ENCODE data around the gene YIF1B.
"Not testable (repeated sequence)": the region's sequence is repeated elsewhere in the genome, so short reads cannot be mapped to it uniquely, and the experiment has no call there.

Gene YIF1B, protein sequence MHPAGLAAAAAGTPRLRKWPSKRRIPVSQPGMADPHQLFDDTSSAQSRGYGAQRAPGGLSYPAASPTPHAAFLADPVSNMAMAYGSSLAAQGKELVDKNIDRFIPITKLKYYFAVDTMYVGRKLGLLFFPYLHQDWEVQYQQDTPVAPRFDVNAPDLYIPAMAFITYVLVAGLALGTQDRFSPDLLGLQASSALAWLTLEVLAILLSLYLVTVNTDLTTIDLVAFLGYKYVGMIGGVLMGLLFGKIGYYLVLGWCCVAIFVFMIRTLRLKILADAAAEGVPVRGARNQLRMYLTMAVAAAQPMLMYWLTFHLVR

DNA sequence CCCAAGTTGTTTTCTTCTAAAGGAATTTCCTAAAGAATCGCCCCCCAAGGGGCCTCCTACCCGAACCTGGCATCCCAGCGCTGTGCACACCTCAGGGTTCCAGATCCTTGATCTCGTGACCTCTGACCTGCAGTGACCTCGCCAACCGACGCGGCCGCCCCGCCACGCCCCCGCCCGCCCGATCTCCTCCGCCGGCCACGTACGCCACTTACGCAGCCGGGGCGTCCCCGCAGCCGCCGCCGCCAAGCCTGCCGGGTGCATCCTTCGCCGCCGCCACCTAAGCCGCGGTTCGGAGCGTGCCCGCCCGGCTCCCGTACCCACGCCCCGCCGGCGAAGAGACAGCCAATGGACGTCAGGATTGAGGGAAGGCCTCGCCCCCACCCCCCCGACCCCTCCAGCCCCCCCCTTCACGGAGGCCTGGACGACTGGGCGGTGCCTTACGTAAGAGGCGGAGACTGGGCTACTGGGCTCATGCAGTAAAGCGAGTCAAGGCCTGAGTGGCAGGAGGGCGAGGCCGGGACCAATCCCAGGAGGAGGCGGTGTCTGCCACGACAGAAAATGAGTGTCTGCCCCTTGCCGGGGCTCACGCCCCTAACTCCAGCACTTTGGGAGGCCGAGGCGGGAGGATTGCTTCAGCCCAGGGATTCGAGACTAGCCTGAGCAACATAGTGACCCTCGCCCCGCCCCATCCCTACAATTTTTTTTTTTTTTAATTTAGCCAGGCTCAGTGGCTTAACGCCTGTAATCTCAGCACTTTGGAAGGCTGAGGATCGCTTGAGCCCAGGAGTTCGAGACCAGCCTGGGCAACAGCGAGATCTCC, at the start of gene YIF1B:
TSS of gene YIF1B (minus strand) at position 291 of the 820 bp plus-strand sequence. CDS start at position 261, 30 bp downstream.
- DNase-seq = peak; percentile 98

DNA sequence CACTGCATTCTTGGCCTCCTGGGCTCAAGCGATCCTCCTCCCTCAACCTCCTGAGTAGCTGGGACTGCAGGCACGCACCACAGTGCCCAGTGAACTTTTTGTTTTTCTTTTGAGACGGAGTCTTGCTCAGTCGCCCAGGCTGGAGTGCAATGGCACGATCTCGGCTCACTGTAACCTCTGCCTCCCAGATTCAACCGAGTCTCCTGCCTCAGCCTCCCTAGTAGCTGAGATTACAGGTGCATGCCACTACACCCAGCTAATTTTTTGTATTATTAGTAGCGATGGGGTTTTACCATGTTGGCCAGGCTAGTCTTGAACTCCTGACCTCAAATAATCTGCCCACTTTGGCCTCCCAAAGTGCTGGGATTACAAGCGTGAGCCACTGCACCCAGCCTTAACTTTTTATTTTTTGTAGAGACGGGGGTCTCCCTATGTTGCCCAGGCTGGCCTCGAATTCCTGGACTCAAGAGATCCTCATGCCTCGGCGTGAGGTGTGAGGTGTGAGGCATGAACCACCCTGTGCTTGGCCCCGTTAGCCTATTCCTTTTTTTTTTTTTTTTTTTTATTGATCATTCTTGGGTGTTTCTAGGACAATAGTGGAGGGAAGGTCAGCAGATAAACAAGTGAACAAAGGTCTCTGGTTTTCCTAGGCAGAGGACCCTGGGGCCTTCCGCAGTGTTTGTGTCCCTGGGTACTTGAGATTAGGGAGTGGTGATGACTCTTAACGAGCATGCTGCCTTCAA, 47.4 kb upstream of the YIF1B start:
- DNase-seq = not testable (repeated sequence)

DNA sequence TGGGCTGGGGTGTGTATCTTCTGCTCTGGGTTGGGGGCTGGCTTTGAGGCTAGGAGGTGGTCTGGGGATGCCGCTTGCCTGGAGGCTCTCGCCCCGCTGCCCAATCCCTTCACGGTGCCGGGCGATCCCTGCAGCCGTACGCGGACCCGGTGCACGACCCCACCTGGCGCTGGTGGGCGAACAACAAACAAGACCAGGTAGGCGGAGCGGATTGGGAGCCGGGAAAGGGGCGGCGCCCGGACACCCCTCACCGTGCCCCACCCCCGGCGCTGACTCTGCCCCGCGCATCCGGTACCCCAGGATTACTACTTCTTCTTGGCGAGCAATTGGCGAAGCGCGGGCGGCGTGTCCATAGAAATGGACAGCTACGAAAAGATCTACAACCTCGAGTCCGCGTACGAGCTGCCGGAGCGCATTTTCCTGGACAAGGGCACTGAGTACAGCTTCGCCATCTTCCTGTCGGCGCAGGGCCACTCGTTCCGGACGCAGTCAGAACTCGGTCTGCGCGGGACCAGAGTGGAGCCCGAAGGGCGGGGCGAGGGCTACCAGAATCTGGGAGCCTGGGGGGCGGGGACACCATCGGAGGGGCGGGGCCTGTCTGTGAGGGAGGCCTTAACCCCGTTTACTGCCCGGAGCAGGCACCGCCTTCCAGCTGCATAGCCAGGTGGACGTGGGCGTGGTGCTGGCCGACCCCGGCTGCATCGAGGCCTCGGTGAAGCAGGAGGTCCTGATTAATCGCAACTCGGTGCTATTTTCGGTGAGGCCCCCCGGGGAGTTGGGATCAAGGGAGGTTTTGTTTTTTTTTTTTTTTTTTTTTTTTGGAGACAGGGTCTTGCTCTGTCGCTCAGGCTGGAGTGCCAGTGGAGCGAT, 46.6 kb upstream of the YIF1B start:
- DNase-seq = peak; percentile 90

DNA sequence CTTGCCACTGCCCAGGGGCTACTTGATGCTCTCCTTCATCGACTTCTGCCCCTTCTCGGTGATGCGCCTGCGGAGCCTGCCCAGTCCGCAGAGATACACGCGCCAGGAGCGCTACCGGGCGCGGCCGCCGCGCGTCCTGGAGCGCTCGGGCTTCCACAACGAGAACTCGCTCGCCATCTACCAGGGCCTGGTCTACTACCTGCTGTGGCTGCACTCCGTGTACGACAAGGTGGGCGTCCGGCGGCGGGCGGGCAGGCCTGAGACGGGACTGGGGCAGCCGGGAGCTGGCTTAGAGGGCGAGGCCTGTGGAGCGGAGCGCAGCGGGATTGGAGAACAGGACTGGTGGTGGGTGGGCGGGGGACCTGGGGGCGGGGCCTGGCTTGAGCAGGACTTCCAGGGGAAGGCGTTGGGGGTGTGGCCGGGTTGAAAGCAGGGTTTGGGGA, 45.9 kb upstream of the YIF1B start:
- DNase-seq = peak; percentile 87

DNA sequence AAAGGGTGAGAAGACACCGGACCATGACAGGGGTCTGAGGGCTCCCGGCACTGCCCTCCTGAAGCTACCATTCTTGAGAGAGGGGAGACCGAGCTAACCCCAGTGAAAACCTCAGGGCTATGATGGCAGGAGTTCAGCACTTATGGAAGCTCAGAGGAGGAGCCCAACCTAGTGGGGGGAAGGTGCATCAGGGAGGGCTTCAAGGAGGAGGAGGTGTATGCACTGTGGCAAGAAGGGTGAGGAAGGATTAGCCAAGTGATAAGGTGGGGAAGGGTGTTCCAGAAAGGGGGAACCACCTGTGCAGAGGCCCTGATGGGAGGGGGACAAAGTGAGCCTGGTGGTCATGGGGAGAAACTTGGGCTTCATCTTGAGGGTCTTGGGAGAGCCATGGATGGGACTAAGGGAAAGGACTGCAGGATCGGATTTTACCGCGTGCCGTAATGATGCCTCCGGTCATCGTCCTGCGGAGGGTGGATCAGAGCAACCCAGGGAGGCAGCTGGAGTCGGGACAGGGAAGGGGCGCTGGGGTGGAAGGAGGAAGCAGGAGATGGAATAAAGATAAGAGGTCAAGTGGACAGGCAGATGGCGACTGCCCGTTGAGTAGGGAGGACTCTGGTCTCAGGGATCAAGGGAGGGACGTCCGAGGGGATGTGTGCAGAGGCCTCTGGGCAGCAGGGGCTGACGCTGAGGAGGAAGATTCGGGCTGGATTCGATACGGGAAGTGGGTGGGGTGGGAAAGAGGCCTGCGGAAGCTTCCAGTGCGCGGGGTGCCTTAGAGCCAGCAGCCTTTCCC, 45.3 kb upstream of the YIF1B start:
- DNase-seq = no peak

DNA sequence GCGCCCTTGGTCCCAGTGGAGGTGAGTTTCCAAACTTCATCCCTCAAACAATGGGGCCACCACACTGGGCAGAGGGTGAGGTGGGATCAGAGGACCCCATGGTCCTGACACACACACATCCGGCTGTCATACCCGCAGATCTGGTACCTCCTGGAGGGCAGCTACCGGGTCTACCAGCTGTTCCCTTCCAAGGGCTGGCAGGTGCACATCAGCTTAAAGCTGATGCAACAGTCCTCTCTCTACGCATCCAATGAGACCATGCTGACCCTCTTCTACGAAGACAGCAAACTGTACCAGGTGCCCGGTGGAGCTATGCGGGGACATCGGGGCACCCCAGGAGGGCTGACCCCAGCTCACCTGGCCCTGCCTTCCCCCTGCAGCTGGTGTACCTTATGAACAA, 44.6 kb upstream of the YIF1B start:
- no peak for DNase-seq

DNA sequence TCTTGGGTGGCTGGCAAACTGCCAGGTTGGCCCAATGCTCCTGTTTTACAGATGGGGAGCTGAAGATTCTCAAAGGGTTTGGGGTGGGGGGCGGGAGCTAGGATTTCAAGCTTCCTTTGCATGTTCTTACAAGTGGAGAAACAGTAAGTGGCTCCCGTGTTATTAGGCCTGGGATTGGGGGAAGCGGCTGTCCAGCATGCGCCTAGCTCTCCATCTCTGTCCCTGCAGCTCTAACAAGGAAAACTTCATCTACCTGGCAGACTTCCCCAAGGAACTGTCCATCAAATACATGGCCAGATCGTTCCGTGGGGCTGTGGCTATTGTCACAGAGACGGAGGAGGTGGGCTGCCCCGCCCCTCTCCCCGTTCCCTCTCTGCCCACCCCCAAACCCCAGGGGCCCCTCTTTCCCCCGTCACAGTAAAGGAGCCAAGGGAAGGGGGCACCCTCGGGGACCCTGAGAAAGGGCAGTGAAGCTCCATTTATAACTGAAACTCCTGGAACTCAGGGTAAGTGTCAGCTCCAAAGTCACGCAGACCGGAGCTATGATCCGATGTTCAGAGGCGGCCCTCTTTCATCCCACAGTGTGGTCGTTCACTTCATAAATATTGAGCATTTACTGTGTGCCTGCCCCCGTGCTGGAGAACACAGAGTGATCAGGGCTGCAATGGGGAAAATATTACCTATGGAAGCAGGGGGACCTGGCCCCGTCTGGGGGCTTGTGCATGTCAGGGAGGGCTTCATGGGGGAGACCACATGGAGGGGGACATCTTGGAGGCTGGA, 43.7 kb upstream of the YIF1B start:
- no peak for DNase-seq

DNA sequence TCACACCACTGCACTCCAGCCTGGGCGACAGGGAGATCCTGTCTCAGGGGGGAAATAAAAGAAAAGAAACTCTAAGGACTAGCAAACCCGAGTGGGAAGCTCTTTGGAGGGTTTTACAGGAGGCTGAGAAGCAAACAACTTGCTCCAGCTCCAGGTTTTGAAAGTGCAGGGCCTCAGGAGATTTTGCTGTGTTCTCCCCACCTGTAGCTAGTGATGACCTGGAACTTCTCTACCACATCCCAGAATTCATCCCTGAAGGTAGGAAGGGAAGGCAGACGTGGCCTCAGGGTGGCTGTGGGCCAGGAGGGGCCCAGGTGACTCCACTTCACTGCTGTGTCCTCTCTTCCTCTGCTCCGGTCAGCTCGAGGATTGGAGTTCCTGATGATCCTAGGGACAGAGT, 42.3 kb upstream of the YIF1B start:
- no peak for DNase-seq

DNA sequence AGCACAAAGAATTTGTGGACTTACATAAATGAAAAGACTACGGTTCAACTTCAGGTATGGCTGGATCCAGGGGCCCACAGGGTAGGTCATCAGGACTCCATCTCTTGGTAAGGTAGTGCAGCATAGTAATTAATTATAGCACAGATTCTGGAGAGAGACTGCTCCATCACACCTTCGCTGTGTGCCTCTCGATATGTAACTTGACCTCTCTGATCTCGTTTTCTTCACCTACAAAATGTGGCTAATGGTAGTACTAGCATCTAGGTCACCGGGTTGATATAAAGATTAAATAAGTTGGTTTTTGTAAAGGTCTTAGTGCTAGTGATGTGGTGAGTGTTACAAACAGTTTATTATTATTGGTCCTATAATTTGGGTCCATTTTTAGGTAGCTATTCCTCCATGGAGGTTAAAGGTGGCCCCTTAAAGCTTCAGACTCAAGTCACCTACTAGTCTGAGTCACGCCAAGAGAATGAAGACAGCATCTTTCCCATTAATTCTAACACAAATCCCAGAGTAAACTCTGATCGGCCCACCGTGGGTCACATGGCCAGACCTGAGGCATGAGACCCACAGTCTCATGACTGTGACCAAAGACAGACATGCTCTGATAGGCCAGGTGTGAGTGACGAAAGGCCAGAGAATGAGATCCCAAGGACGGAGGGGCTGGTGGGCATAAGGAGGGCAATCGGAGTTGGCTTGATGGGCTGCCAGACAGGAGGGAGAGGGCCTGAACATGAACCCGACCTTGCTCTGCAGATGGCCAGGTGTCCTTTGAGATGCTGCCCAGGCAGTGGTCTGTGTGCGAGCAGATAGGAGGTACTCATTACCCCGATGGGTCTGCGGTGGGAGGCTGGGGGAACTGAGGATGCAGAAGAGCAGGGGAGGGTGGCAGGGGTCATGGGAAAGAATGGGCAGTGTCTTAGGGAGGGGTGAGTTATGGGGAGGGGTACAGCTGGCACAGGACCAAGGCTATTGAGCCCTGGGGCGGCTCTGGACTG, 40.3 kb upstream of the YIF1B start:
- DNase-seq = no peak

DNA sequence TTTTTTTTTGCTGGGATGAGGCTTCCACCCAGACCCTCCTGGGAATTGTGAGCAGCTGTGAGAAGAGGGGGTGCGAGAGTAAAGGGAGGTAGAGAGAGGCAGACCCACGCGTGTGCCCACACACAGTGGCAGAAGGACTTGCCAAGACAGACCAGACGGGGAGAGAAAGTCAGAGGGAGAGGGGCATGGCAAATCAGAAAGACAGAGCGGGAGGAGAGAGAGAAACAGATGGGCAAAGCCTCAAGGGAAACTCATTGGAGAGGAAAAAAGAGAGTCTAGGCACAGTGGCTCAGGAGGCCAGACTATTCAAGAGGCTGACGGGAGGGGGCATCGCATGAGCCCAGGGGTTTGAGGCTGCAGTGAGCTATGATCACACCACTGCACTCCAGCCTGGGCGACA, 36.9 kb upstream of the YIF1B start:
- no peak for DNase-seq

DNA sequence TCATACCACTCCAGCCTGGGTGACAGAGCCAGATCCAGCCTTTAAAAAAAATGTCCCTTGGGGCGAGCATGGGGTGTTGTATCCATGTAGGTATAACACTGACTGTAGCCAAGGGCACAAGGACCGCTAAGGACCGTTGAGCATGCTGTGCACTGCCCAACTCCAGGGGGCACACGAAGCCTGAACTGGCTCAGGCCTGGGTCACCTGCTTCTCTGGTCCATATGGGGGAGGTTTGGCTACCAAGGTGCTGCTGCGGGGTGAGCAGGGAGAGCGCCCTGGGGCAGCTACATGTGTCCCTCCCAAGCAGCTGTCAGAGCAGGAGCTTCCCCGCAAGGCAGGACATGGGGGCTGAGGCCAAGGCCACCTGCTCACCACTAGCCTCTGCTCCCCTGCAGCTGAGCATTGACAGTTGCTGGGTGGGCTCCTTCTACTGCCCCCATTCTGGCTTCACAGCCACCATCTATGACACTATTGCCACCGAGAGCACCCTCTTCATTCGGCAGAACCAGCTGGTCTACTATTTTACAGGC, 36.2 kb upstream of the YIF1B start:
- no peak for DNase-seq

DNA sequence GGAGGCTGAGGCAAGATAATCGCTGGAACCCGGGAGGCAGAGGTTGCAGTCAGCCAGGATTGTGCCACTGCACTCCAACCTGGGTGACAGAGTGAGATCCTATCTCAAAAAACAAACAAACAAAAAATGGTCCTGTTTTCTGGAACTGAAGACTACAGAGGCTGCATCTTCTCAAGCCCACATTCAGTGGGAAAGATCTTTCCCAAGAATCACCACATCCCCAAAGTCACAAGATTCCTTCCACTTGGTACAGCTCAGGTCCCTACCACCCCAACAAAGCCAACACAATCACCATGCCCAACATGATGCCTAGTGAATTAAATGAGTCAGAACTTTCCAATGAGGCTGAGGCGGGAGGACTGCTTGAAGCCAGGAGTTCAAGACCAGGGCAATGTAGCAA, 35.1 kb upstream of the YIF1B start:
- DNase-seq = no peak

DNA sequence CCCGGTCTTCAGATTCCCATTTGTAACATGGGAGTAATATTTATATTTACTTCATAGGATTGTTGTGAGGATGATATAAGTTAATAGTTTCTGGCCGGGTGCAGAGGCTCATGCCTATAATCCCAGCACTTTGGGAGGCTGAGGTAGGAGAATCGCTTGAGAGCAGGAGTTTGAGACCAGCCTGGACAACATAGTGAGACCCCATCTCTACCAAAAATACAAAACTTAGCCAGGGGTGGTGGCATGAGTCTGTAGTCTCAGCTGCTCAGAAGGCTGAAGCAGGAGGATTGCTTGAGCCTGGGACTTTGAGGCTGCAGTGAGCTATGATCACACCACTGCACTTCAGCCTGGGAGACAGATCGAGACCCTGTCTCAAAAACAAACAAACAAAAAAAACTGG, 31.1 kb upstream of the YIF1B start:
- no peak for DNase-seq

DNA sequence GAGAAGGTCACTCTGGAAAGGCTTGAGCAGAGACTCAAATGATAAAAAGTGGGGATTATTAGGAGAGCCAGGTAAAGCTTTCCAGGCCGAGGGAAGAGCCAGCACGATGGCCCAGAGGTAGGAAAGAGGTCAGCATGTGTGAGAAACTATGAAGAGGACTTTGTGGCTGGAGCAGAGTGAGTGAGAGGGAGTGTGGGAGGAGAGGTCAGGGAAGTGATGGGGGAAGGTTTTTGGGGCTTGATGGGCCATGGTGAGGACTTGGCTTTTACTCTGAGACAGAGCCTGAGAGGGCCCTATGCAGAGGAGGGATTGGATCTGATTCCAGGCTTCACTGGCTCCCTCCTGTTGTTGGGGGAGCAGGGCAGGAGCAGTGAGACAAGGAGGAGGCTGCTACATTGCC, 25.2 kb upstream of the YIF1B start:
- no peak for DNase-seq

DNA sequence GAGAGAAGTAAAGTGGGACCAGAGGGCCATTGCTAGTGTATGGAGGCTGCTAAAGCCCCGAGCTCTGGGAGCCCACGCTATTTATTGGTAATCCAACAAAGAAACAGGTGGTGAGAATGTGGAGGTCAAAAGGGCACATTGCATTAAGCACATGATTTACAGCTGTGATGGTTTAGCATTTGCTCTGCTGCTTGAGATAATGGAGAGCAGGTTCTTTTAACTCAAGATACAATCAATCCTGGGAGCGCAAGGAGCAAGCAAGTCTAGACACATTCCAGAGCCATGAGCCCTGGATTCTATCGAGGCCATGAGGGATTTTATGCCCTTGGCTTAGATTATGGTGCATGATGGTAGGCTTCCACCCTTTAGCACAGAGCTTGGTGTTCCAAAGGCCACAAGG, 23.3 kb upstream of the YIF1B start:
- DNase-seq = not testable (repeated sequence)

DNA sequence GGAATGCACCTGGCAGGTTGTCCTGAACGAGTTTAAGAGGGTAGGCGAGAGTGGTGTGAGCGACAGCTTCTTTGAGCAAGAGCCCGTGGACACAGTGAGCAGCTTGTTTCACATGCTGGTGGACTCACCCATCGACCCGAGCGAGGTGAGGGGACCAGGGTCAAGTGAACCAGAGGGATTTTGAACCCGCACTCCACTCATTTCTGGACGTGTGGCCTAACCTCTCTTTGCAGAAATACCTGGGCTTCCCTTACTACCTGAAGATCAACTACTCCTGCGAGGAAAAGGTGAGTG, 21.6 kb upstream of the YIF1B start:
- no peak for DNase-seq

DNA sequence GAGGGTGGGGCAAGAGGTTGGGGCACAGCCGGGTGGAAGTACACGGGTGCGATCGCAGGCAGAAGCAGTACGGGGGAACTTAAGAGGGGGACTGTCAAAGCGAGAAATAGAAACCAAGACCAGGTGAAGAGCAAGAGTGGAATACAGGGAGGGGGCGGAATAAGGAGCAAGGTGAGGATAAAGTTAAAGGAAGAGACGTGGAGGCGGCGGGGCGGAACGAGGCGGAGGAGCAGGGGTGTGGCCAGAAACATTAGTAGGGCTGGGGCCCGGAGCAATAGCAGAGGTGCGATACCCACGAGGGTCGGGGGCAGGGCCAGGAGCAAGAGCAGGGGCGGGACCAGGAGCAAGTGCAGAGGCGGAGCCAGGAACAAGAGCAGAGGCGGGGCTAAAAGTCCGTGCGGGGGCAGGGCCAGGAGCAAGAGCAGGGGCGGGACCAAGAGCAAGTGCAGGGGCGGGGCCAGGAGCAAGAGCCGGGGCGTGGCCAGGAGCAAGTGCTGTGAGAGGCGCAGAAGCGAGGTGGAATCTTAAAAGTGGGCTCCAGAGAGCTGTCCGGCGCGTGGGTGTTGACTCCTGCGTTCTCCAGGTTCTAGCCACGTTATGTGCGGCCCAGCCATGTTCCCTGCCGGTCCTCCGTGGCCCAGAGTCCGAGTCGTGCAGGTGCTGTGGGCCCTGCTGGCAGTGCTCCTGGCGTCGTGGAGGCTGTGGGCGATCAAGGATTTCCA, 21.1 kb upstream of the YIF1B start:
- DNase-seq = peak; percentile 97

DNA sequence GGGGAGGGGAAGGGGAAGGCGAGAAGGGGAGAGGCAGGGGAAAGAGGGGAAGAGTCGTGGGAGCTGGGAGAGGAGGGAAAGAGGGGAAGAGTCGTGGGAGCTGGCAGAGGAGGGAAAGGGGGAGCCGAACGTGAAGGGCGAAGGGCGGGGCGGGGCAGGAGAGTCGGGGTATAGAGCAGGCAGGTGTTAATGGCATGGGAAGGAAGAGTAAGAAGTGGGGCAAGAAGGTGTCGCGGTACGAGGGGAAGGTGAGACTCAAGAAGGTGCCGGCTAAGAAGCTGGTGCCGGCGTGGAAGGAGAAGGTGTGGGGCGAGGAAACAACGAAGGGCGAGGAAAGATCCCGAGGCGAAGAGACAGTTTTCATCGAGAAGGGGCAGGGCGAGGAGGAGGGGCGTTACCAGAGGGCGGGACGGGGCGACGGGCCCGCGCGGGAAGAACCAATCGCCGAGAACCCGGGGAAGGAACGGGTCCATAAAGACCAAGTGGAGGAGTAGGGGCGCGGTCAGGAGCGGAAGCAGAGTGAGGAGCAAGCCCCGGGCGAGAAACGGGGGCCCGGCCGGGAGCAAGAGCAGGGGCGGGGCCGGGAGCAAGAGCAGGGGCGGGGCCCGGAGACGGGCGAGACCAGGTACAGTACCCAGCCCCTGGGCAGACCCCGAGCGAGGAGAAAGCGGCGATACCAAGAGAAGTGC, 20.3 kb upstream of the YIF1B start:
- peak; percentile 98 for DNase-seq
